Stimulated activated CD4-positive, alpha-beta T cell treated with anti-CD3 and anti-CD28 coated beads, Interleukin-12 subunit alpha, Interleukin-12 subunit beta, amount 100 ng/mL, for 48 hours (primary cell): ENCODE results near the gene BAZ1B.
"Not testable (repeated sequence)": the region's sequence is repeated elsewhere in the genome, so short reads cannot be mapped to it uniquely, and the experiment has no call there.

Experiments
- DNase-seq, 3 donors: peaks; one replicate each; pipeline ENCODE4 v3.0.0-alpha.2; 2020; ENCODE audit warnings: low read depth in 2 of 3, low spot score in 1 of 3

BAZ1B gene

GRCh38 chr7:73504017-73504416, 18.1 kb downstream of the BAZ1B start:
- no peak for DNase-seq

GRCh38 chr7:73503229-73503628, 18.9 kb downstream of the BAZ1B start:
- no peak for DNase-seq

- DNase-seq: no peak
Measured at GRCh38 chr7:73496626-73497025, 25.5 kb downstream of the BAZ1B start.

- DNase-seq: not testable (repeated sequence)
Measured at GRCh38 chr7:73495507-73495906, 26.6 kb downstream of the BAZ1B start.

- DNase-seq: no peak
Measured at GRCh38 chr7:73489976-73490375, 32.1 kb downstream of the BAZ1B start.

GRCh38 chr7:73487486-73487885, 34.6 kb downstream of the BAZ1B start:
- DNase-seq: no peak

GRCh38 chr7:73483171-73483570, 38.9 kb downstream of the BAZ1B start:
- DNase-seq: no peak

- DNase-seq: no peak
Measured at GRCh38 chr7:73482746-73483145, 39.3 kb downstream of the BAZ1B start.

- DNase-seq: not testable (repeated sequence)
Measured at GRCh38 chr7:73481521-73481920, 40.6 kb downstream of the BAZ1B start.

- no peak for DNase-seq
Measured at GRCh38 chr7:73478549-73478948, 43.5 kb downstream of the BAZ1B start.

GRCh38 chr7:73477376-73477775, 44.7 kb downstream of the BAZ1B start:
- no peak for DNase-seq

GRCh38 chr7:73470208-73470607, 51.9 kb downstream of the BAZ1B start:
- no peak for DNase-seq

GRCh38 chr7:73467046-73467445, 55.0 kb downstream of the BAZ1B start:
- DNase-seq: not testable (repeated sequence)

GRCh38 chr7:73466112-73466511, 56.0 kb downstream of the BAZ1B start:
- no peak for DNase-seq

GRCh38 chr7:73463966-73464365, 58.1 kb downstream of the BAZ1B start:
- DNase-seq: no peak

GRCh38 chr7:73463260-73463659, 58.8 kb downstream of the BAZ1B start:
- no peak for DNase-seq

- no peak for DNase-seq
Measured at GRCh38 chr7:73461782-73462285, 60.3 kb downstream of the BAZ1B start.

GRCh38 chr7:73454424-73454823, 67.7 kb downstream of the BAZ1B start:
- DNase-seq: no peak

- DNase-seq: no peak
Measured at GRCh38 chr7:73452999-73453635, 69.0 kb downstream of the BAZ1B start.

GRCh38 chr7:73451780-73452398, 70.2 kb downstream of the BAZ1B start:
- peak in 1 of 3 donors; percentile 24 for DNase-seq

- no peak for DNase-seq
Measured at GRCh38 chr7:73449422-73449821, 72.7 kb downstream of the BAZ1B start.

- no peak for DNase-seq
Measured at GRCh38 chr7:73448609-73449008, 73.5 kb downstream of the BAZ1B start.
